SK-N-SH (cell line): Measurements from ENCODE around the gene HOXB6.

Experiments
- CTCF ChIP-seq: fragments of 200-600 bp; sonication (generic); IDR thresholded peaks from 2 replicates; pipeline ENCODE4 v1.6.1; 2017; ENCODE audit warnings: antibody characterized with exemption, mild to moderate bottlenecking, moderate library complexity
- GABPA ChIP-seq: IDR thresholded peaks from 2 replicates; pipeline ENCODE4 v1.4.0; 2012; ENCODE audit warnings: low read depth, mild to moderate bottlenecking
- IRF3 ChIP-seq: fragments of 150-350 bp; IDR thresholded peaks from 2 replicates; pipeline ENCODE4 v1.6.1; 2016; ENCODE audit warnings: mild to moderate bottlenecking, low read depth, low read length
- MAX ChIP-seq: IDR thresholded peaks from 2 replicates; pipeline ENCODE4 v1.4.0; 2012; ENCODE audit warnings: low read depth
- POLR2AphosphoS5 ChIP-seq: IDR thresholded peaks from 2 replicates; pipeline ENCODE4 v1.6.1; 2012; ENCODE audit warnings: low read depth, low read length
- RAD21 ChIP-seq: IDR thresholded peaks from 2 replicates; pipeline ENCODE4 v1.6.1; 2012; ENCODE audit warnings: mild to moderate bottlenecking, low read length
- REST ChIP-seq: IDR thresholded peaks from 2 replicates; pipeline ENCODE4 v1.6.1; 2012; ENCODE audit warnings: mild to moderate bottlenecking, low read depth, low read length, moderate library complexity
- RFX5 ChIP-seq: IDR thresholded peaks from 2 replicates; pipeline ENCODE4 v1.6.1; 2012; ENCODE audit warnings: mild to moderate bottlenecking, improper control_type of control experiment, low read length
- YY1 ChIP-seq: IDR thresholded peaks from 2 replicates; pipeline ENCODE4 v1.4.0; 2012; ENCODE audit warnings: low read depth, mild to moderate bottlenecking

- TF ChIP-seq IRF3: no peak
- TF ChIP-seq POLR2AphosphoS5: no peak
- no peak for TF ChIP-seq CTCF
- TF ChIP-seq YY1: no peak
- TF ChIP-seq MAX: no peak
- TF ChIP-seq REST: no peak
- TF ChIP-seq GABPA: no peak
- no peak for TF ChIP-seq RAD21
- TF ChIP-seq RFX5: no peak
These were observed 58.5 kb downstream of the HOXB6 start for GRCh38 chr17:48546137-48546923.
